HL-60 (cell line): ENCODE measurements around the gene PRUNE1.
A peak's percentile ranks its signal among the peaks of the same experiment; 100 is the strongest.

ENCODE experiments used
- DNase-seq, 2 experiments: peaks; one replicate each; pipeline ENCODE4 v3.0.0-alpha.2; 2010 to 2020; ENCODE audit warnings: low read depth in 1 of 2, low spot score in 1 of 2
- H3K27ac ChIP-seq: fragments of 250-450 bp; sonication (Bioruptor Pico); replicated peaks from 2 replicates; pipeline ENCODE4 v1.5.1; 2020; ENCODE audit warnings: mild to moderate bottlenecking, moderate library complexity
- H3K27me3 ChIP-seq: fragments of 250-450 bp; sonication (Bioruptor Pico); 2 replicates; pipeline ENCODE4 v1.5.1; 2021; ENCODE audit warnings: mild to moderate bottlenecking, moderate library complexity; ENCODE audit not compliant: insufficient read depth, poor library complexity, severe bottlenecking
- H3K4me3 ChIP-seq: replicated peaks from 2 replicates; pipeline ENCODE4 v1.5.1; 2011; ENCODE audit warnings: mild to moderate bottlenecking, control low read depth, low read length; ENCODE audit not compliant: insufficient read depth
- CTCF ChIP-seq: IDR thresholded peaks from one replicate; pipeline ENCODE4 v1.5.1; 2011; ENCODE audit warnings: low read length, control low read depth, inconsistent platforms; ENCODE audit not compliant: insufficient read depth
- GABPA ChIP-seq: IDR thresholded peaks from 2 replicates; pipeline ENCODE4 v1.6.1; 2012; ENCODE audit warnings: low read depth
- POLR2AphosphoS5 ChIP-seq: IDR thresholded peaks from 2 replicates; pipeline ENCODE4 v1.6.1; 2012; ENCODE audit warnings: low read depth
- SPI1 ChIP-seq: IDR thresholded peaks from 2 replicates; pipeline ENCODE4 v1.6.1; 2012; ENCODE audit warnings: low read depth, mild to moderate bottlenecking, borderline replicate concordance
- TF ChIP-seq, protein P1 (sequence below): IDR thresholded peaks from 2 replicates; pipeline ENCODE4 v1.6.1; 2012; ENCODE audit warnings: low read depth; ENCODE audit not compliant: insufficient replicate concordance

The PRUNE1 gene

DNA sequence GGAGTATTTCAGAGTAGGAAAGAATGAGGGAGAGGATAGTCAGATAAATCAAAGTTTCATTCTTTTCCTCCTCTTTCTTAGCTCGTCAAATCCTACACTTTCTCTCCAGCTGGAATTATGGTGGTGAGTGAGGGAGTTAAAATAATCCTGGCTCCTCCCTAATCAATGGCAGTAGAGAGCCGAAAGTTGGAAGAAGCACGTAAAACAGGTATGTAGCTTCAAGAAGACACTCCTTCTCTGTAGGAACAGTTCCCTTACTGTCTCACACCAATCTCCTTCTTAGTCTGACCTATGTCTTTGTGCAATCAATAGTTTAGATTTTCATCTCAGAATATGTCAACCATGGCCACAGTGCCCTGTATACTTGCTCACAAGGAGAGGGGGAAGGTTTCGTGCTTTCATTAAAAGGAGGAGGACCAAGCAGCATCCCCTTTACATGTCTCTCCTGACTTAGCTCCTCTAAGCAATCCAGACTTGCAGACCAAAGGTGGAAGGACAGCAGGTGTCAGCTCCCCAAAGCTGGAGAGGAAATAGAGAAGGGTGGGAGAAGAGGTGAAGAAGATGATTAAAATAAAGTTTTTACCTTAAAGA lies 2.4 kb upstream of the PRUNE1 start:
- no peak for DNase-seq
- TF ChIP-seq GABPA (no peak), CTCF (no peak), SPI1 (no peak), POLR2AphosphoS5 (no peak)
- TF ChIP-seq, protein P1, sequence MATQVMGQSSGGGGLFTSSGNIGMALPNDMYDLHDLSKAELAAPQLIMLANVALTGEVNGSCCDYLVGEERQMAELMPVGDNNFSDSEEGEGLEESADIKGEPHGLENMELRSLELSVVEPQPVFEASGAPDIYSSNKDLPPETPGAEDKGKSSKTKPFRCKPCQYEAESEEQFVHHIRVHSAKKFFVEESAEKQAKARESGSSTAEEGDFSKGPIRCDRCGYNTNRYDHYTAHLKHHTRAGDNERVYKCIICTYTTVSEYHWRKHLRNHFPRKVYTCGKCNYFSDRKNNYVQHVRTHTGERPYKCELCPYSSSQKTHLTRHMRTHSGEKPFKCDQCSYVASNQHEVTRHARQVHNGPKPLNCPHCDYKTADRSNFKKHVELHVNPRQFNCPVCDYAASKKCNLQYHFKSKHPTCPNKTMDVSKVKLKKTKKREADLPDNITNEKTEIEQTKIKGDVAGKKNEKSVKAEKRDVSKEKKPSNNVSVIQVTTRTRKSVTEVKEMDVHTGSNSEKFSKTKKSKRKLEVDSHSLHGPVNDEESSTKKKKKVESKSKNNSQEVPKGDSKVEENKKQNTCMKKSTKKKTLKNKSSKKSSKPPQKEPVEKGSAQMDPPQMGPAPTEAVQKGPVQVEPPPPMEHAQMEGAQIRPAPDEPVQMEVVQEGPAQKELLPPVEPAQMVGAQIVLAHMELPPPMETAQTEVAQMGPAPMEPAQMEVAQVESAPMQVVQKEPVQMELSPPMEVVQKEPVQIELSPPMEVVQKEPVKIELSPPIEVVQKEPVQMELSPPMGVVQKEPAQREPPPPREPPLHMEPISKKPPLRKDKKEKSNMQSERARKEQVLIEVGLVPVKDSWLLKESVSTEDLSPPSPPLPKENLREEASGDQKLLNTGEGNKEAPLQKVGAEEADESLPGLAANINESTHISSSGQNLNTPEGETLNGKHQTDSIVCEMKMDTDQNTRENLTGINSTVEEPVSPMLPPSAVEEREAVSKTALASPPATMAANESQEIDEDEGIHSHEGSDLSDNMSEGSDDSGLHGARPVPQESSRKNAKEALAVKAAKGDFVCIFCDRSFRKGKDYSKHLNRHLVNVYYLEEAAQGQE, result no peak
- Histone ChIP-seq H3K4me3 (peak overlapping the region; percentile 50), H3K27ac (peak overlapping the region; percentile 91; the same call in 1 of the 2 replicates), H3K27me3 (no peaks in the 10 kb centered on the region)

GRCh38 chr1:151006327-151007052 lies 1.8 kb upstream of the PRUNE1 start, which contains the start of gene MINDY1:
TSS of gene MINDY1 (minus strand) at chr1:151006902. CDS start at chr1:151002617, 4,285 bp downstream.
- Histone ChIP-seq H3K27ac (peak within 1 kb of the TSS; percentile 91), H3K27me3 (no peaks in the 10 kb centered on the region), H3K4me3 (peak within 1 kb of the TSS; percentile 50)
- TF ChIP-seq SPI1 (peak; percentile 80), CTCF (peak; percentile 38), POLR2AphosphoS5 (no peak), GABPA (no peak)
- TF ChIP-seq, protein P1, result peak; percentile 64
- peak; percentile 60 to 83 for DNase-seq

- peak overlapping the region; percentile 91 for H3K27ac ChIP-seq
- no peak overlapping the region; the same call in 1 of the 2 replicates for H3K4me3 ChIP-seq
- H3K27me3 ChIP-seq, result no peaks in the 10 kb centered on the region
- no peak for TF ChIP-seq GABPA
- TF ChIP-seq CTCF, result no peak
- no peak for TF ChIP-seq SPI1
- no peak for TF ChIP-seq POLR2AphosphoS5
- TF ChIP-seq, protein P1, result no peak
- DNase-seq, result no peak
Observed at GRCh38 chr1:151007853-151008243, 401 bp upstream of the PRUNE1 start.
